Liver (tissue), 10 donors: Measurements from ENCODE around the gene PNKP. TPM values are rescaled to one million over a fixed set of nuclear protein-coding genes. Genes with fewer than 3 reads are reported as not detected.

Source experiments
- DNase-seq: peaks from one replicate; pipeline ENCODE4 v3.0.0-alpha.2; 2017; ENCODE audit warnings: low spot score
- H3K27ac ChIP-seq, 2 donors: one replicate each; pipeline ENCODE4 v1.7.0; 2013; ENCODE audit warnings: inconsistent platforms in 2 of 2, low read length in 2 of 2, control low read depth in 1 of 2, low read depth in 1 of 2, mild to moderate bottlenecking in 1 of 2
- H3K27me3 ChIP-seq, 4 donors: one replicate each; pipeline versions ENCODE4 v1.6.1 to v1.7.0; 2013; ENCODE audit warnings: low read length in 3 of 4, inconsistent platforms in 1 of 4, mild to moderate bottlenecking in 1 of 4, moderate library complexity in 1 of 4; ENCODE audit not compliant: control insufficient read depth in 4 of 4, insufficient read depth in 4 of 4
- H3K36me3 ChIP-seq, 4 donors: one replicate each; pipeline versions ENCODE4 v1.6.1 to v1.7.0; 2013; ENCODE audit warnings: low read length in 3 of 4, mild to moderate bottlenecking in 3 of 4, low read depth in 1 of 4, moderate library complexity in 1 of 4; ENCODE audit not compliant: control insufficient read depth in 4 of 4, insufficient read depth in 3 of 4
- H3K4me1 ChIP-seq, 4 donors: one replicate each; pipeline versions ENCODE4 v1.6.1 to v1.7.0; 2013; ENCODE audit warnings: low read length in 3 of 4, mild to moderate bottlenecking in 3 of 4, moderate library complexity in 1 of 4; ENCODE audit not compliant: control insufficient read depth in 4 of 4, insufficient read depth in 4 of 4
- H3K4me3 ChIP-seq, 3 donors: one replicate each; pipeline versions ENCODE4 v1.6.1 to v1.7.0; 2013; ENCODE audit warnings: low read length in 3 of 3, control low read depth in 1 of 3, low read depth in 1 of 3, mild to moderate bottlenecking in 1 of 3
- H3K9ac ChIP-seq, 2 donors: one replicate each; pipeline ENCODE4 v1.7.0; 2013; ENCODE audit warnings: low read length in 2 of 2, mild to moderate bottlenecking in 2 of 2, moderate library complexity in 2 of 2, control low read depth in 1 of 2, low read depth in 1 of 2
- H3K9me3 ChIP-seq, 4 donors: one replicate each; pipeline versions ENCODE4 v1.6.1 to v1.7.0; 2013; ENCODE audit warnings: low read length in 3 of 4; ENCODE audit not compliant: control insufficient read depth in 4 of 4
- ATF3 ChIP-seq: IDR thresholded peaks from 2 replicates; pipeline ENCODE4 v1.6.1; 2016; ENCODE audit warnings: antibody characterized with exemption
- HNF4A ChIP-seq, 2 donors: conservative IDR thresholded peaks; 2 replicates each; pipeline ENCODE4 v1.6.1; 2016; ENCODE audit warnings: antibody characterized with exemption in 2 of 2, mild to moderate bottlenecking in 2 of 2
- RAD21 ChIP-seq, 2 donors: IDR thresholded peaks; 2 replicates each; pipeline ENCODE4 v1.6.1; 2016; ENCODE audit warnings: antibody characterized with exemption in 2 of 2, mild to moderate bottlenecking in 2 of 2
- TAF1 ChIP-seq: conservative IDR thresholded peaks from 2 replicates; pipeline ENCODE4 v1.6.1; 2016; ENCODE audit warnings: antibody characterized with exemption, mild to moderate bottlenecking
- ZBTB33 ChIP-seq: IDR thresholded peaks from 2 replicates; pipeline ENCODE4 v1.6.1; 2016; ENCODE audit warnings: antibody characterized with exemption
- WGBS: extraction: QIAGEN DNeasy Blood & Tissue Kit; methylation state at CpG from one replicate; pipeline ENCODE4 v1.1.7; 2013; 5-methylcytosine and 5-hydroxymethylcytosine counted together
- polyA plus RNA-seq, 2 donors: library from polyadenylated mRNA; stranded (reverse) in 1 of 2; unstranded in 1 of 2; fragments of 200-250 nt in 1 of 2; fragments of >200 nt in 1 of 2; fragmentation: Nextera tagmentation in 1 of 2; extraction: Ambion mirVana in 1 of 2; gene quantifications; one replicate each; pipeline versions ENCODE4 v1.2.1 to v1.2.3, GENCODE V29; 2013 to 2015
- small RNA-seq: library from RNA; depleted of rRNA; stranded (forward); fragments of <200 nt; gene quantifications from one replicate; pipeline ENCODE3, GENCODE V24; 2014
- total RNA-seq, 2 donors: library from RNA; depleted of rRNA; stranded (reverse); fragments of >200 nt; gene quantifications; one replicate each; pipeline ENCODE4 v1.2.3, GENCODE V29; 2014
- TF ChIP-seq, protein P1 (sequence below): fragments of 150-350 bp; IDR thresholded peaks from 2 replicates; pipeline ENCODE4 v1.5.1; 2017; ENCODE audit warnings: improper control_type of control experiment, low read depth, low read length; ENCODE audit not compliant: missing input control
- TF ChIP-seq, protein P2 (sequence below): IDR thresholded peaks from 2 replicates; pipeline ENCODE4 v1.6.1; 2016; ENCODE audit warnings: antibody characterized with exemption
- donor health status: healthy.
- donor health status: healthy.
- donor health status: healthy.
- donor health status: healthy.
- donor health status: healthy.

PNKP gene
- total and polyA plus RNA-seq, 4 donors: 17.3 to 30.9 (median 19.8) TPM

DNA sequence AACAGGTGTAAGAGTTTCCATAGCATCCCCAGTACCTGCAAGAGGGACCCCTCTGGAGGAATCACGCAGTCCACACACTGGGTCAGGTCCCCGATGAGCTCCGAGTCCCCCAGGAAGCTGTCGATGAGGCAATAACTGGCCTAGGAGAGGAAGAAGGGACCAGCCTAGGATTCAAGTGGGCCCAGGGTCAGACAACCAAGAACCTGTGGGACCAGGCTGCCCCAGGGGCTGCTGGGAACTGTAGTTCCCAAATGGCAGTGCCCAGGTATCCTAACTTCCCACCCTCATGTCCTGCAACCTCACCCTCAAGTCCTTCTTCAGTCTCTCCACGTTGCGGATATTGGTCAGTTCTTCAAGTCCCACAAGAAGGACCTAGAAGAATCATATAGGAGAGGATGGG is 56.0 kb downstream of the PNKP start:
- no peak overlapping the region for H3K27ac ChIP-seq
- WGBS: 98% methylated on average over 6 of the region's 6 CpGs
- peaks cover 0 to 6% (median 2%) of the 10 kb centered on the region in 4 donors for H3K36me3 ChIP-seq
- no peak for DNase-seq
- H3K4me3 ChIP-seq: no peak overlapping the region
- H3K9me3 ChIP-seq: no peaks in the 10 kb centered on the region
- TF ChIP-seq RAD21 (IDR thresholded peaks at IDR 0.05) (no peak), HNF4A (conservative IDR thresholded peaks at IDR 0.05) (no peak), ZBTB33 (no peak), TAF1 (no peak), ATF3 (no peak)
- TF ChIP-seq, protein P1, sequence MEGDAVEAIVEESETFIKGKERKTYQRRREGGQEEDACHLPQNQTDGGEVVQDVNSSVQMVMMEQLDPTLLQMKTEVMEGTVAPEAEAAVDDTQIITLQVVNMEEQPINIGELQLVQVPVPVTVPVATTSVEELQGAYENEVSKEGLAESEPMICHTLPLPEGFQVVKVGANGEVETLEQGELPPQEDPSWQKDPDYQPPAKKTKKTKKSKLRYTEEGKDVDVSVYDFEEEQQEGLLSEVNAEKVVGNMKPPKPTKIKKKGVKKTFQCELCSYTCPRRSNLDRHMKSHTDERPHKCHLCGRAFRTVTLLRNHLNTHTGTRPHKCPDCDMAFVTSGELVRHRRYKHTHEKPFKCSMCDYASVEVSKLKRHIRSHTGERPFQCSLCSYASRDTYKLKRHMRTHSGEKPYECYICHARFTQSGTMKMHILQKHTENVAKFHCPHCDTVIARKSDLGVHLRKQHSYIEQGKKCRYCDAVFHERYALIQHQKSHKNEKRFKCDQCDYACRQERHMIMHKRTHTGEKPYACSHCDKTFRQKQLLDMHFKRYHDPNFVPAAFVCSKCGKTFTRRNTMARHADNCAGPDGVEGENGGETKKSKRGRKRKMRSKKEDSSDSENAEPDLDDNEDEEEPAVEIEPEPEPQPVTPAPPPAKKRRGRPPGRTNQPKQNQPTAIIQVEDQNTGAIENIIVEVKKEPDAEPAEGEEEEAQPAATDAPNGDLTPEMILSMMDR: no peak
- TF ChIP-seq, protein P2, sequence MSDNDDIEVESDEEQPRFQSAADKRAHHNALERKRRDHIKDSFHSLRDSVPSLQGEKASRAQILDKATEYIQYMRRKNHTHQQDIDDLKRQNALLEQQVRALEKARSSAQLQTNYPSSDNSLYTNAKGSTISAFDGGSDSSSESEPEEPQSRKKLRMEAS: no peak
- H3K4me1 ChIP-seq: peaks cover 1 to 27% (median 16%) of the 10 kb centered on the region in 4 donors
- H3K9ac ChIP-seq: no peak overlapping the region
- H3K27me3 ChIP-seq: no peaks in the 10 kb centered on the region

Small RNA genes lying within 50 kb of the gene (small RNA-seq; reads per million reads assigned to genes)
- not detected for gene MIR4749

Other genes starting within 250 kb of the PNKP start
- gene RRAS, start 227.4 kb downstream of the PNKP start, total RNA-seq: 1 to 10 TPM; 4.1 to 5.7 TPM
- 10 to 100 TPM; 16.5 to 18.5 TPM for gene RRAS, start 227.4 kb downstream of the PNKP start, polyA plus RNA-seq
- gene SCAF1, start 225.4 kb downstream of the PNKP start, total RNA-seq: 10 to 100 TPM in 1 of 2 donors, 1 to 10 TPM in 1; 9.2 to 10.6 TPM
- gene SCAF1, start 225.4 kb downstream of the PNKP start, polyA plus RNA-seq: 10 to 100 TPM in 1 of 2 donors, 1 to 10 TPM in 1; 4.6 to 17.6 TPM
- gene IRF3, start 201.7 kb downstream of the PNKP start, total RNA-seq: 10 to 100 TPM; 24.4 to 31.7 TPM
- 10 to 100 TPM; 18.2 to 33.6 TPM for gene IRF3, start 201.7 kb downstream of the PNKP start, polyA plus RNA-seq
- gene BCL2L12, start 201.6 kb downstream of the PNKP start, total RNA-seq: 1 to 10 TPM; 1.6 to 6.3 TPM
- gene BCL2L12, start 201.6 kb downstream of the PNKP start, polyA plus RNA-seq: 10 to 100 TPM in 1 of 2 donors, 1 to 10 TPM in 1; 7.2 to 15.7 TPM
- gene PRMT1, start 190.3 kb downstream of the PNKP start, total RNA-seq: 10 to 100 TPM; 61.6 to 67.2 TPM
- gene PRMT1, start 190.3 kb downstream of the PNKP start, polyA plus RNA-seq: 10 to 100 TPM; 35.1 to 46.0 TPM
- gene ADM5, start 178.0 kb downstream of the PNKP start, total RNA-seq: under 1 TPM; 0.28 to 0.84 TPM
- under 1 TPM; 0.11 to 0.23 TPM for gene ADM5, start 178.0 kb downstream of the PNKP start, polyA plus RNA-seq
- under 1 TPM; 0.37 to 0.50 TPM for gene CPT1C, start 176.5 kb downstream of the PNKP start, total RNA-seq
- gene CPT1C, start 176.5 kb downstream of the PNKP start, polyA plus RNA-seq: under 1 TPM; 0.67 to 0.75 TPM
- gene TSKS, start 104.3 kb downstream of the PNKP start, total RNA-seq: under 1 TPM; 0.08 to 0.61 TPM
- under 1 TPM in 1 of 2 donors, not detected in 1; 0.07 TPM for gene TSKS, start 104.3 kb downstream of the PNKP start, polyA plus RNA-seq
- gene AP2A1, start 100.6 kb downstream of the PNKP start, total RNA-seq: 100 to 1,000 TPM in 1 of 2 donors, 10 to 100 TPM in 1; 58.0 to 123 TPM
- 10 to 100 TPM; 20.1 to 57.0 TPM for gene AP2A1, start 100.6 kb downstream of the PNKP start, polyA plus RNA-seq
- 10 to 100 TPM in 1 of 2 donors, 1 to 10 TPM in 1; 3.8 to 12.5 TPM for gene FUZ, start 54.3 kb downstream of the PNKP start, total RNA-seq
- gene FUZ, start 54.3 kb downstream of the PNKP start, polyA plus RNA-seq: 1 to 10 TPM; 6.4 to 7.6 TPM
- 10 to 100 TPM in 1 of 2 donors, 1 to 10 TPM in 1; 7.6 to 24.1 TPM for gene MED25, start 49.3 kb downstream of the PNKP start, total RNA-seq
- gene MED25, start 49.3 kb downstream of the PNKP start, polyA plus RNA-seq: 10 to 100 TPM in 1 of 2 donors, 1 to 10 TPM in 1; 4.7 to 11.5 TPM
- gene PTOV1, start 16.4 kb downstream of the PNKP start, total RNA-seq: 10 to 100 TPM; 38.0 to 40.7 TPM
- 10 to 100 TPM; 41.9 to 52.3 TPM for gene PTOV1, start 16.4 kb downstream of the PNKP start, polyA plus RNA-seq
- gene AKT1S1, start 9.8 kb upstream of the PNKP start, total RNA-seq: 10 to 100 TPM in 1 of 2 donors, 1 to 10 TPM in 1; 6.8 to 10.3 TPM
- 10 to 100 TPM; 15.4 to 43.9 TPM for gene AKT1S1, start 9.8 kb upstream of the PNKP start, polyA plus RNA-seq
- 10 to 100 TPM; 11.3 to 14.9 TPM for gene TBC1D17, start 10.1 kb upstream of the PNKP start, total RNA-seq
- gene TBC1D17, start 10.1 kb upstream of the PNKP start, polyA plus RNA-seq: 10 to 100 TPM; 19.5 to 27.9 TPM
- gene IL4I1, start 29.3 kb upstream of the PNKP start, total RNA-seq: under 1 TPM; 0.08 to 0.75 TPM
- gene IL4I1, start 29.3 kb upstream of the PNKP start, polyA plus RNA-seq: under 1 TPM; 0.17 to 0.30 TPM
- gene ATF5, start 61.6 kb upstream of the PNKP start, total RNA-seq: 100 to 1,000 TPM in 1 of 2 donors, 10 to 100 TPM in 1; 42.3 to 143 TPM
- 1,000 to 10,000 TPM in 1 of 2 donors, 100 to 1,000 TPM in 1; 550 to 2,086 TPM for gene ATF5, start 61.6 kb upstream of the PNKP start, polyA plus RNA-seq
- 10 to 100 TPM; 14.2 to 19.8 TPM for gene NUP62, start 61.9 kb upstream of the PNKP start, total RNA-seq
- 10 to 100 TPM; 16.7 to 19.6 TPM for gene NUP62, start 61.9 kb upstream of the PNKP start, polyA plus RNA-seq
- gene SIGLEC11, start 93.6 kb upstream of the PNKP start, total RNA-seq: 1 to 10 TPM; 4.4 to 8.9 TPM
- gene SIGLEC11, start 93.6 kb upstream of the PNKP start, polyA plus RNA-seq: 1 to 10 TPM in 1 of 2 donors, under 1 TPM in 1; 0.49 to 2.1 TPM
- 10 to 100 TPM; 16.2 to 23.0 TPM for gene VRK3, start 157.8 kb upstream of the PNKP start, total RNA-seq
- gene VRK3, start 157.8 kb upstream of the PNKP start, polyA plus RNA-seq: 10 to 100 TPM; 17.7 to 23.6 TPM
- 1 to 10 TPM; 3.6 to 4.0 TPM for gene ZNF473, start 158.4 kb upstream of the PNKP start, total RNA-seq
- gene ZNF473, start 158.4 kb upstream of the PNKP start, polyA plus RNA-seq: 1 to 10 TPM in 1 of 2 donors, under 1 TPM in 1; 0.92 to 1.9 TPM